Osteoblast (primary cell): Measurements from ENCODE around the gene ALOX5. TPM values are rescaled to one million over a fixed set of nuclear protein-coding genes. Genes with fewer than 3 reads are reported as not detected.

Experiments used
- DNase-seq: peaks from one replicate; pipeline ENCODE4 v3.0.0; 2011; ENCODE audit warnings: low spot score, mixed read lengths; ENCODE audit not compliant: insufficient read length; ENCODE audit errors: missing footprints
- H2AFZ ChIP-seq: 2 replicates; pipeline ENCODE4 v1.6.0; 2011; ENCODE audit warnings: mild to moderate bottlenecking, low read length
- H3K27ac ChIP-seq: 2 replicates; pipeline ENCODE4 v1.5.1; 2011; ENCODE audit warnings: mild to moderate bottlenecking, low read depth, low read length, moderate library complexity
- H3K27me3 ChIP-seq: 2 replicates; pipeline ENCODE4 v1.6.0; 2012; ENCODE audit warnings: mild to moderate bottlenecking, control low read depth, inconsistent platforms, low read length, moderate library complexity; ENCODE audit not compliant: insufficient read depth
- H3K36me3 ChIP-seq: 2 replicates; pipeline ENCODE4 v1.5.1; 2011; ENCODE audit warnings: mild to moderate bottlenecking, low read length, control low read depth, moderate library complexity; ENCODE audit not compliant: insufficient read depth
- H3K4me1 ChIP-seq: 2 replicates; pipeline ENCODE4 v1.5.1; 2011; ENCODE audit warnings: mild to moderate bottlenecking, low read length, control low read depth, moderate library complexity; ENCODE audit not compliant: insufficient read depth
- H3K4me2 ChIP-seq: 2 replicates; pipeline ENCODE4 v1.6.0; 2011; ENCODE audit warnings: mild to moderate bottlenecking, low read length; ENCODE audit not compliant: insufficient read depth
- H3K4me3 ChIP-seq: fragments of 200-600 bp; sonication (generic); 3 replicates; pipeline ENCODE4 v1.5.1; 2012; ENCODE audit warnings: mild to moderate bottlenecking, low read length, inconsistent platforms; ENCODE audit not compliant: insufficient read depth
- H3K79me2 ChIP-seq: 2 replicates; pipeline ENCODE4 v1.6.0; 2012; ENCODE audit warnings: mild to moderate bottlenecking, low read length, control low read depth, inconsistent platforms; ENCODE audit not compliant: insufficient read depth
- H3K9me3 ChIP-seq: 2 replicates; pipeline ENCODE4 v1.5.1; 2011; ENCODE audit warnings: low read depth, low read length, control low read depth
- H4K20me1 ChIP-seq: 2 replicates; pipeline ENCODE4 v1.6.0; 2012; ENCODE audit warnings: mild to moderate bottlenecking, low read length, control low read depth; ENCODE audit not compliant: insufficient read depth
- CTCF ChIP-seq: IDR thresholded peaks from 2 replicates; pipeline ENCODE4 v1.5.1; 2011; ENCODE audit warnings: mild to moderate bottlenecking, low read depth, low read length, moderate library complexity; ENCODE audit errors: extremely low read depth
- total RNA-seq: library from RNA; depleted of rRNA; stranded (reverse); fragments of >200 nt; gene quantifications from 2 replicates; pipeline ENCODE4 v1.2.3, GENCODE V29; 2012

The ALOX5 gene
- total RNA-seq, 1 donor, result not detected

GRCh38 chr10:45442662-45443061 lies 68.6 kb downstream of the ALOX5 start:
- DNase-seq, result peak; percentile 78
- no peak overlapping the region for H3K27ac ChIP-seq
- H4K20me1 ChIP-seq, result no peaks in the 10 kb centered on the region
- TF ChIP-seq CTCF, result no peak
- H2AFZ ChIP-seq, result no peak overlapping the region
- peaks cover 3% of the 10 kb centered on the region for H3K27me3 ChIP-seq
- no peaks in the 10 kb centered on the region for H3K79me2 ChIP-seq
- H3K4me1 ChIP-seq, result no peaks in the 10 kb centered on the region
- H3K36me3 ChIP-seq, result no peaks in the 10 kb centered on the region
- H3K9me3 ChIP-seq, result no peaks in the 10 kb centered on the region
- H3K4me3 ChIP-seq, result no peak overlapping the region
- H3K4me2 ChIP-seq, result no peak overlapping the region

GRCh38 chr10:45443101-45444009 lies 69.3 kb downstream of the ALOX5 start:
- Histone ChIP-seq H3K79me2 (no peaks in the 10 kb centered on the region), H3K27me3 (peaks cover 3% of the 10 kb centered on the region), H3K27ac (no peak overlapping the region), H2AFZ (no peak overlapping the region), H3K36me3 (no peaks in the 10 kb centered on the region), H3K4me1 (no peaks in the 10 kb centered on the region), H4K20me1 (no peaks in the 10 kb centered on the region), H3K9me3 (no peaks in the 10 kb centered on the region), H3K4me3 (no peak overlapping the region), H3K4me2 (no peak overlapping the region)
- peak; percentile 6 for DNase-seq
- TF ChIP-seq CTCF, result no peak

- no peaks in the 10 kb centered on the region for H4K20me1 ChIP-seq
- peaks cover 3% of the 10 kb centered on the region for H3K27me3 ChIP-seq
- no peaks in the 10 kb centered on the region for H3K79me2 ChIP-seq
- no peak for TF ChIP-seq CTCF
- no peaks in the 10 kb centered on the region for H3K9me3 ChIP-seq
- no peak overlapping the region for H3K4me2 ChIP-seq
- no peak overlapping the region for H3K4me3 ChIP-seq
- no peak overlapping the region for H3K27ac ChIP-seq
- H3K4me1 ChIP-seq, result no peaks in the 10 kb centered on the region
- H3K36me3 ChIP-seq, result no peaks in the 10 kb centered on the region
- DNase-seq, result peak; percentile 58
- no peak overlapping the region for H2AFZ ChIP-seq
Measured at GRCh38 chr10:45444022-45444421, 70.0 kb downstream of the ALOX5 start.
